OCI-LY1 (cell line): ENCODE results near the gene NOTCH2.

Experiments used
- CTCF ChIP-seq: fragments of 200-600 bp; sonication (generic), shearing (Covaris generic); IDR thresholded peaks from 2 replicates; pipeline ENCODE4 v1.5.1; 2017; ENCODE audit warnings: mild to moderate bottlenecking, antibody characterized with exemption, low read length, moderate library complexity, mixed read lengths
- EZH2 ChIP-seq: fragments of 200-600 bp; sonication (generic), shearing (Covaris generic); IDR thresholded peaks from 2 replicates; pipeline ENCODE4 v1.8.0; 2017; ENCODE audit warnings: borderline replicate concordance, mixed run types, mild to moderate bottlenecking, antibody characterized with exemption, low read length, moderate library complexity, mixed read lengths

- no peak for TF ChIP-seq CTCF
- no peak for TF ChIP-seq EZH2
Measured at GRCh38 chr1:119924948-119925898, 144.2 kb downstream of the NOTCH2 start.
